HG02938 (cell line): ENCODE measurements around the gene HM13.
"Not testable (repeated sequence)": the region's sequence is repeated elsewhere in the genome, so short reads cannot be mapped to it uniquely, and the experiment has no call there.

ENCODE experiments used
- ATAC-seq: cut with Tn5 transposase; IDR thresholded peaks from one replicate; pipeline ENCODE4 v1.9.1; 2021; ENCODE audit warnings: mild to moderate bottlenecking, moderate library complexity; ENCODE audit not compliant: unreplicated experiment

Gene HM13

DNA sequence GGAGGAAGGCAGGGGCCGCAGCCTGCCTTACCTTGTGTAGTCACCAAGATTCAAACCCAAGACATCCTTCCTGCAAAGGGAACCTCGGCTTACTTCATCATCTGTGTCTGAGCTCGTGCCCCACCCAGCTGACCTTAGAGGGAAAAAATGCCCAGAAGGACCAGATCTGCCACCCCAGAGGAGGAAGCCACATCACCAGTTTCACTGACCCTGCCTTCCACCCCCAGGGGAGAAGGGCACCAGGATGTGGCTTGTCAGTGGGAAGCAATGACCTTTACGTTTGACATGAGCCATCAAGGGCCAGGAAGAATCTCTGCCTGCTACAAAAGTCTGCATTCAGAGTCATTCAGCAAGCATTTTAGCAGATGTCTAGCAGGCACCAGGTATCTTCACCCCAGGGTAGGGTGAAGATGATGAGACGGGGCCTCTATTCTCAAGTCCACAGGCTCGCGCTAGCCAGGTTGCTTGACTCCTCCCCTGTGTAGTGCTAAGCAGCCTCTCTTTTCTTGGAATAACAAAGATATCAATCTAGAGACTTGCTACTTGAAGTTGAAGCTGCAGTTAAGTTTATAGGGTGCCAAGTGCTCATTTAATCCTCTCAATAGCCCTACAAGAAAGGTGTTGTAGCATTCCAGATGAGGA is 28.1 kb downstream of the HM13 start:
- ATAC-seq = no peak

- no peak for ATAC-seq
Observed at GRCh38 chr20:31542963-31543362, 28.7 kb downstream of the HM13 start.

GRCh38 chr20:31543966-31544598 is 29.8 kb downstream of the HM13 start:
- no peak for ATAC-seq

- no peak for ATAC-seq
Observed at GRCh38 chr20:31544600-31544999, 30.4 kb downstream of the HM13 start.

- not testable (repeated sequence) for ATAC-seq
Observed at GRCh38 chr20:31545621-31546040, 31.4 kb downstream of the HM13 start.

GRCh38 chr20:31547017-31547675 is 32.9 kb downstream of the HM13 start:
- ATAC-seq = peak; percentile 70

- no peak for ATAC-seq
Observed at GRCh38 chr20:31547720-31548298, 33.6 kb downstream of the HM13 start.

DNA sequence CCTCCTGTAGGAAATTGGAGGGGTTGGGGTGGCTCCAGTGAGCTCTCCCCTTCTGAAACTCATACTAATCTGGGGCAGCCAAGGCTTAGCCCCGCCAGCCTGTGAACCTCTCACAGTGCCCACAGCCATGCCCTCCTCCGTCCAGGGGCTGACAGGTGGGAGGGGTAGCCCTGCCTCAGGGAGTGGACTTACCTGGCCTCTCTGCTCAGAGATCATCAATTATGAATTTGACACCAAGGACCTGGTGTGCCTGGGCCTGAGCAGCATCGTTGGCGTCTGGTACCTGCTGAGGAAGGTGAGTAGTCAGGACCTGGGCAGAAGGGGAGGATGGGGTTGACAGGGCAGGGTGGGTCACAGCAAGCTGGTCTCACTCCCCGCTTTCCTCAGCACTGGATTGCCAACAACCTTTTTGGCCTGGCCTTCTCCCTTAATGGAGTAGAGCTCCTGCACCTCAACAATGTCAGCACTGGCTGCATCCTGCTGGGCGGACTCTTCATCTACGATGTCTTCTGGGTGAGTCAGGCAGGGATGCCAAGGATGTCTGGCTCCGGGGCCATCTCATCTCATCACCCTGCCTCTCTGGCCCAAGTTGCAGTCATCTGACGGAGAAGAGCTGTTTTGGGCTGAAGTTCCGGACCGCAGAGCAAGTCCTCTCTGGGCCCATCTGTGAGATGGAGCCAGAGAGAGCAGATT is 34.7 kb downstream of the HM13 start:
- ATAC-seq = no peak

DNA sequence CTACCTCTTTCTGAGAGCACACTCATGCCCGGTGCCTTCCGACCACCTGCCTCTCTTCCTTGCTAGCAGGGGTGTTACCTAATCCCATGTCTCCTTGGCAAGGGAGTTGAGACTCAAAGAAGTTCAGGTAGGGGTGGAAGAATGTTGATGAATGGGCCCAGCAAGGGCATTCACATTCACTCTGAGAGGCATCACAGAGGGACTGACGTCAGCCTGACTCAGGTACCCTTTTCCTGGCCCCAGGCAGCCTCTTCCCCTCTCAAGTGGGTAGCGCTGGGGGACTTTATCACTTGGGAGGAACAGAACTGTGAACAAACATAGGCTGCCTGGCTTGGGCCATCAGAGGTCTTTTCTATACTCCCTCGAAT is 35.3 kb downstream of the HM13 start:
- no peak for ATAC-seq

DNA sequence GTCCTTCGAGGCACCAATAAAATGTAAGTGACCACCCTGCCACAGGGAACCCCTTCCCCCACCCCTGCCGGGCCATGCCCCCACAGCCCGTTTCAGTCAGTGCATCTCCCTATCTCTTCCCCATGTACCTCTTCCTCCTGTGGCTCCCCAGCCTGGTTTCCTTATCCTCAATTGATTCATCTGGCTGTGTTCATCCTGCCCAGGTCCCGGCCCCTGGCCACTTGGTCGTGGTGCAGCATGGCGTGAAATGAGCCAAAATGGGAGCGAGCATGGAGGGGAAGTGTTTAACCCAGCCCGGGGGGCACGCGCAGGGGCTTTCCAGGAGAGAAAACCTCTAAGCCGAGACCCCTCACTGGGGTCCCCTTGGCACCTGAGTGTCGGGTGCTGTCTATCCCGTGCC is 35.9 kb downstream of the HM13 start:
- no peak for ATAC-seq

GRCh38 chr20:31551163-31552081 is 37.2 kb downstream of the HM13 start:
- no peak for ATAC-seq

DNA sequence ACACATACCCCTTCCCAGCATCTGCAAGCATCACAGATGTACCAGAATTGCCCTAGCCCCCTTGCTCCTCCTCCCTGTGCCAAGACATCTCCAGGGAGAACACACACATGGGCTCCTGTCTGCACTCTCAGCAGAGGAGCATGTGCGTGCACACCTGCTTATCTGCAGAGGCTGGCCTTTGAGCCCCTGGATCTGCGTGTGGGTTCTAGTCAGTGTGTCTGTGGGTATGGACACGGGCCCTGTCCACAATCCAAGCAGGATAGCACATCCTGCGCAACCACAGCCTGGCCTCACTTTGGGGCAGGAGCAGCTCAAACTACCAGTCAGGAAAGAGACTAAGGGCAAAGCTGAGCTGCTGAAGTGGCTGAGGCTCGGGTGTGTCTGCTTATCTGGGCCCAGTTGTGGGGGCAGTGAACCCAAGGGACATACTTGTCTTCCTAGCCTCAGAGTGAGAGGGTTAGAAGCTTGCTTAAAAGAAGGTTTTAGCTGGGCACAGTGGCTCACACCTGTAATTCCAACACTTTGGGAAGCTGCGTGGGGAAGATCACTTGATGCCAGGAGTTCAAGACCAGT is 41.0 kb downstream of the HM13 start:
- no peak for ATAC-seq

GRCh38 chr20:31559704-31560093 is 45.5 kb downstream of the HM13 start:
- ATAC-seq = no peak

- no peak for ATAC-seq
Observed at GRCh38 chr20:31560094-31560745, 46.0 kb downstream of the HM13 start.

DNA sequence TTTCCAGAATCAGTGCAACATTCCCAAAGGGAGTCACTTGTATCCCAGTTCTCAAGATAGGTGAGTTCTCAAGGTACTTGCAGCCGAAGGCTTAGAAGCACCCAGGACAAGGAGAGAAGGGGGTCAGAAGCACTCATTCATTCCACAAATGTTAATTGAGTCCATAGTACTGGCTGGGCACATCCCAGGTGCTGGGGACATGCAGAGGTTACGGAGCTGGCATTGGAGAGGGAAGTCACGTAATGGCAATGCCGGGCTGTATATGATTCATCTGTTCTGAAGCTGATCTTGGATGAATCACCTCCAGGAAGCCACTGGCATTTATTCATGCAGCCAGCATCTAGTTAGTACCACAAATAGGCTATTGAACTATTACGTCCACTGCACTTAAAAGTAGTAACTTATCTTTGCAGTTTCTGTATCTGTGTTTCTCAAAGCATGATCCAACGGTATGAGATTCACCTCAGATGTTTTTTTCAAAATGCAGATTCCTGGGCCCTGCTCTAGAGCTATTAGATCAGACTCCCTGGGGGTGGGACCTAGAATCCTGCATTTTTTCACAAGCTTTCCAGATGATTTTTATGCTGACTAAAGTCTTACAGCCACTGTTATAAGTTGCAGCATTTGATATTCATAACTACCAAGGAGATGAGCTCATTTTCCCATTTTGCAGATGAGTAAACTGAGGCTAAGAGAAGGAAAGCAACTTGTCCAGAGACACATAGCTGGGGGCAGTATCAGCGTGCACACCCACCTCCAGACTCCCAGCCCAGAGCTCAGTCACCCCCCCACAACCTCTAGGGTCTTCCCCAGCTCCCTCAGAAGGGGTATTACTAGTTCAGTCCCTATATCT is 46.7 kb downstream of the HM13 start:
- ATAC-seq = no peak

- no peak for ATAC-seq
Observed at GRCh38 chr20:31562241-31562640, 48.0 kb downstream of the HM13 start.

DNA sequence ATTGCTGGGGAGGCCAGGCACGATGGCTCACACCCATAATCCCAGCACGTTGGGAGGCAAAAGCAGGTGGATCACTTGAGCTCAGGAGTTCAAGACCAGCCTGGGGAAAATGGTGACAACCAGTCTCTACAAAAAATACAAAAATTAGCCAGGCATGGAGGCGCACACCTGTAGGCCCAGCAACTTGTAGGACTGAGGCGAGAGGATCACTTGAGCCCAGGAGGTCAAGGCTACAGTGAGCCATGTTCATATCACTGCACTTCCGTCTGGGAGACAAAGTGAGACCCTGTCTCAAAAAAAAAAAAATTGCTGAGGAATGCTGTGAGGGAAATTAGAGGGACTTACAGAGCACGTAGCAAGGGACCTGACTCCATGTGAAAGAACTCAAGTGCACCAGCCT is 50.0 kb downstream of the HM13 start:
- no peak for ATAC-seq

DNA sequence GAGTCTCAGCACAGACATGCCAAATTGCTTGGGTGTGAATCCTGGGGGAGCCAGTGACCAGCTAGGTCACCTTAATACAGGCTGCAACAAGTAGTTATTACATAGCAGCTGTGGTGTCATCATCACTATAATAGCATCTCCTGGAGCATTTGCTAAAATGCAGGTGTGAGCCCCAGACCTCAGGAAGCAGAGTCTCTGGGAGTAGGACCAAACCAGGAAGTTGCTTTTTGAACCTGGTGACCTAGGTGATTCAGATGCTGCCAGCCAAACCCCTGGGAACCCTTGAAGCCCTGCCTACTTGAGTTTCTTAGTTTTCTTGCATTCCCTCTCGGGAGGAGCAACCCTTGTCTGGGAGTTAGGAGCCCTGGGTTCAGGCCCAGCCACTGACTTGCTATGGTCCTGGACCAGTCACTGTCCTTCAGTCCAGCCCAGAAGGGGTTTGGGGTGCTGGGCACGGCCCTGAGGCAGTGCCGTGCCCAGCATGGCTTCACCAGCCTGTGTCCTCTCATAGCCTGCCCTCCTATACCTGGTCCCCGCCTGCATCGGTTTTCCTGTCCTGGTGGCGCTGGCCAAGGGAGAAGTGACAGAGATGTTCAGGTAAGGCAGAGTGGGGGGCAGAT is 51.6 kb downstream of the HM13 start:
- ATAC-seq = no peak
